Endometrial microvascular endothelial cells (primary cell): ENCODE measurements around the gene FTCDNL1. TPM values are rescaled to one million over a fixed set of nuclear protein-coding genes. Genes with fewer than 3 reads are reported as not detected.

Source experiments
- in situ Hi-C: cut with HindIII; loops from 2 replicates; pipeline ENCODE4 v1.10.0; 2017; ENCODE audit warnings: low sequenced_read_pairs, low pct_unique_long_range_greater_than_20kb; ENCODE audit errors: inconsistent ontology term
- total RNA-seq: library from RNA; depleted of rRNA; stranded (reverse); fragments of >200 nt; gene quantifications from one replicate; pipeline ENCODE4 v1.2.3, GENCODE V29; 2015; ENCODE audit errors: inconsistent ontology term

The FTCDNL1 gene
- total RNA-seq, result 0.09 TPM

DNA sequence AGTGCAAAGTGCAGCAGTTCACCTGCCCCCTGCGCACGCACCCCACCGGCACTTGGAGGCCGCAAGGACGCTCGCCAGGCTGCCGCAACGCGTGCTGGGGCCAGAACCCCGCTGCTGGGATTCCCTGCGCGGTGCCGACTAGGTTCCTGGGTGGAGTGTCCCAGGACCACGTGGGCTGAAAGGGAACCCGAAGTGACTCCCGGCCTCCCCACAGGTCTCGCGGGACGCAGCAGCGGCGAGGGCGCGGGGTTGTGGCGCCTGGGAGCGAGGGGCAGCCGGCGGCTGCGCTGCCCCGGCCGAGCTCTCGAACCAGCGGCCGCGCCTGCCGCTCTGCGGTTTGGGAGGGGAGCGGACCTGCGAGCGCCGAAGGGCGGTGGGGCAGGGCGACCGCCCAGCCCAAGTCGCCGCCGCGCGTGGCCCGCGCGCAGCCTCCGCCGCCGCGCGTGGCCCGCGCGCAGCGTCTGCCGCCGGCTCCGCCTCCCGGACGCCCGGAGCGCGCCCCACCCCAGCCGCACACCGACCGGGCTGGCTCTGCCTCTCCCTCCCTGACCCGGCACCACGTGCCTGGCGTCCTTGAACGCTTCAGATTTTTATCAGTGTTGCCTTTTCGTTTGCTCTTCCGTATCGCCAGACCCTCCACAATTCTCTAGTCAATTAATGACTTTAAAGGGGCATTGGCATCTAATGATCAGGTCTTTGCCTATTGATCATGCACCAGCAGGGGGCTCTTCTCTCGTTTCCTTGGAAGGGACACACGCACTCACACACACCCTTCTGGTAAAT lies at the start of gene FTCDNL1:
Gene FTCDNL1 (minus strand): TSS at position 475 of the 783 bp plus-strand sequence. CDS start 2,230 bp downstream, outside the sequence.
- in situ Hi-C loops, result no loop called here

DNA sequence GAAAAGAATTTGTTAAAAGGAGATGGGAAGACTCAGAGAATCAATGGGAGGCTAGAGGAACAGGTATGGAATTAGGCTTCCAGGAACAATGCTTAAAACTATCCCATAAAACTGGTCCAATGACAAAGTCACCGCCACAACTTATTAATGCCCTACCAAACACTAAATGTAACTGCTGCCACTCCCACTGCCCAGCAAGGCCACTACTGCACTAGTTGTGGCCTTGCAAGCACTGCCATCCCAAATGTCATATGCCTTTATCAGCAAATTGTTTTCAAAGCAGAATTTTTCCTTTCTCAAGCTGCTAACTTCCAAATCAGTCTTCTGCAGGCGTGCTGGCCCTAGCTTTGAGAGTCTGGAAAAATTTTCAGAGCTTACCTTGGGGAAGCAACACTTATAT lies 45.6 kb upstream of the FTCDNL1 start:
- in situ Hi-C loops, result no loop called here

DNA sequence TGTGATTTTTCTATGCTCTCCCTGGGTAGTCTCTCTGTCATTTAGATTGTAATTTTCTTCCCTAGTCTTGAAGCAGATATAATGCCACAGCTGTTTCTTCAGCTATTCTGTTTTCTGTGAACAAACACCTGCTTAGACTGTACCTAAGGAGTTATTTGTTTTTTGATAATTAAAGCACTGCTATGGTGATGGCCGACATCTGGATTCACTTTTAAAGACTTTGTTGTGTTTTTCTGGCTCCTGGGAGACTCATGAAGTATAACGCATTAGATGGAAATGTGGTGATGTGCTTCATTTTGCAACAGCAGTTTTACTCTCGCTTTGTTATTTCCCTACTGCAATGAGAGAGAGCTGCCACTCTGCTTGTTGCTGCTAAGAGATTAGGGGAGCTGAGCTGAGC lies 44.4 kb upstream of the FTCDNL1 start:
- in situ Hi-C loops, result no loop called here

DNA sequence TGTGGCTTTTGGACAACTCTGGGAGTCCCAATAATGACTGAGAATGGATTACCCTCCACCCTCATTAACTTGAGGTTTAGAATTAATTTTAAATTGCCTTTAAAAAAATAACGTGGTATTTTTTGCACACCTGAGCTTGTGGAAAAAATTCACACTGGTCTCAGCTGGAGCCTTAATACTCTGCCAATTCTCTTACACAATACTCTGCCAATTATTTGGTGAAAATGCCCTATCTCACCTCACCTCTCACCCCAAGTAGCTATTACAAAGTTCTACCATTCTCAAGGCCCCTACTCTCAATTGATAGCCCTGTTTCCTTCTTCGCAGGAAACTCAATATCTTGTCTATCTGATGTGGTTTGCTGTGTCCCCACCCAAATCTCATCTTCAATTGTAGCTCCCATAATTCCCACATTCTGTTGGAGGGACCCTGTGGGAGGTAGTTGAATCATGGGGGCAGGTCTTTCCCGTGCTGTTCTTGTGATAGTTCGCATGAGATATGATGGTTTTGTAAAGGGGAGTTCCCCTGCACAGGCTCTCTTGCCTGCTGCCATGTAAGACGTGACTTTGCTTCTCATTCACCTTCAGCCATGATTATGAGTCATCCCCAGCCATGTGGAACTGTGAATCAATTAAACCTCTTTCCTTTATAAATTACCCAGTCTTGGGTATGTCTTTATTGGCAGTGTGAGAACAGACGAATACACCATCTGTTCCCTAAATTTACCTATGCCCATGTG lies 32.7 kb upstream of the FTCDNL1 start:
- in situ Hi-C loops, result no loop called here

DNA sequence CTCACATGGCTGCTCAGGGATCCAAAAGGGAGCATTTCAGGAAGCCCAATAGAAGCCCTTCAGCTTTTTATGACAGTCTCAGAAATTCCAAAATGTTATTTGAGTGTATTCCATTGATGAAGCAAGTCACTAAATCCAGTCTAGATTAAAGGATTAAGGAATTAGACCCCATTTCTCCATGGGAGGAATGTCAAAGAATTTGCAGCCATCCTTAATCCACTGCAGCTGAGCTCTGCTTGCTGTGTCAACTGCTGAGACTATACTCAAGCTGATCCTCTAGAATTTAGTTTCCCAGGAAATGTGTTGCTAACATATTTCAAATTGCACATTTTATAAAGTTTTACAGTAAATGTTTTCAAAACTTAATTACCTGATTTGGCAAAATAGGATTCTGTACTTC lies 31.7 kb upstream of the FTCDNL1 start:
- in situ Hi-C loops, result no loop called here

DNA sequence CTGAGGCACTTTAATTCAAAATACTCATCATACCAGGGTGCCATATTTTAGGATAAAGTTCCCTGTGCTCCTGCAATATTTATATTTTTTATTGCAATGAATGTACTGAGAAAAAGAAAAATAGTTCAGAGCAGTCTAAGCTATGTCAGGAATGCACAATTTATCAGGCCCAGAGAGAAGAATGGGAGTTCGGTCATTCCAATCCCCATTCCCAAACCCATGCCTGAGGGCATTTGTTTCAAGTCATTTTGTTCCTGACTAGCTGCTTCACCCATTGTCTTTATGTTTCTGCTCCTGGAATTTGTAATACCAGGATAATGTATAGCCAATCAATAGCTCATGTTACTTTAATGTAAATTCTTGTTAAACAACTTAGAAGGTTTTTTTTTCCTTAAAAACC lies 24.4 kb upstream of the FTCDNL1 start:
- in situ Hi-C loops, result no loop called here

DNA sequence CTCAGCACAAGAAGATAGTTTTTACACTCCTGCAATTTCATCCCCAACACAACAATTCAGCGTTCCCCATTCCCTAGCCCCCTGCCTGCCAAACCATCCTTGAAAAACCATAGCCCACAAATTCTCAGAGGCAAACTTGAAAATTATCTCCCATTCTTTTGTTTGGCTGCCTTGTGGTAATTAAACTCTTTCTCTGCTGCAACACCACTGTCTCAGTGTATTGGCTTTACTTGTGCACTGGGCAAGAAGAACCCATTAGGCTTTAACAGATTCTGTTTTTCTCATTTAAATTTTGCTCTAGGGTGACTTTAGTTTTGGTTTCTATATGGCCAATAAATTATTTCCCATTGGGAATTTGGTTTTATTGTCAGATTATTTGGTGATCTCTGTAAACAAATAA lies 23.2 kb upstream of the FTCDNL1 start:
- in situ Hi-C loops, result no loop called here

DNA sequence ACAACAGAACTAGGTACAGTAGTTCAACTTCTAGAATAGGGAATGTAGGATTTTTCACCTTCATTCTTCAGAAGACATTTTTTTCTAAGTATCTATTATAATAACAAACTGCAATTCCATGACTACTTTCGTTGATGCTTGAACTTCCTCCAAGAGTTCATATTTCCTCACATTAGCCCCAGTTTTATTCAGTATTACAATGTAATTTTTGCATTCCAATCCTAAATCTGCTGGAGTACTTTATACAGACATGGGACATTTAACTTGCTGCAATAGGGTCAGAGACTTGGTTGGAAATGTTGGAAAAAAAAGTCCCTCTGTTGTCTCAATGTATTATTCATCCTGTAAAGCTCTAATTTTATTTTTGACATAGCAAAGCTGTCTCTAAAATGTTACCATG lies 19.6 kb upstream of the FTCDNL1 start:
- in situ Hi-C loops, result no loop called here

DNA sequence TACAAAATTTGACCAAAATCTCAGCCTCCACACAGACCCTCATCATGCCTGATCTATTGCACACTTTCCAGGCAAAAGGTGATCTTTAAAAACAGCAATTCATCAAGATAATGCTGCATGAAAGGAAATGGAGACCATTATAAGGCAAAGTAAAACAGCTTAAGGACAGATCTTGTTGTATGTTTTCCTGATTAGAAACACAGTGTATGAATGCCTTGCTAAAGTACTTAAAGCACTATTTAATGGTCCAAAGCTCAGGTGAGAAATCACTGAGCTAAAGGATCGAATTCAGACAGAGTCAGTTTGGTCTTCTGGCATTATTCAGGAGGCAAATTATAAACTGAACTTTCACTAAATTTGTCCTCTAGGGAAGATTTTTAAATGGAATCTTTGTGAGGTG lies 18.7 kb upstream of the FTCDNL1 start:
- in situ Hi-C loops, result no loop called here

DNA sequence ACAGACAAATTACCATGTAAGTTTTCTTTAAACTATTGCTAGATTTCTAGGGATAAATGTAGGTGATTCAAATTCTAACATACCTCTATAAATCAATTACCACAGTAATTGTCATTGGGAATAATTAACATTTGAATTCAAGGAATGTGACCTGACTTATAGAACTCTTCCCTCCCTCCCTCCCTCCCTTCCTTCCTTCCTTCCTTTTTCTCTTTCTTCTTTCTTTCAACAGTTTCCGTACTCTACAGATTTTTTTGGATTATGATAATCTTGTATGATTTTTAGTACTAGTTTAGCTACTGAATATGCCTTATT lies 18.2 kb upstream of the FTCDNL1 start:
- in situ Hi-C loops, result no loop called here

DNA sequence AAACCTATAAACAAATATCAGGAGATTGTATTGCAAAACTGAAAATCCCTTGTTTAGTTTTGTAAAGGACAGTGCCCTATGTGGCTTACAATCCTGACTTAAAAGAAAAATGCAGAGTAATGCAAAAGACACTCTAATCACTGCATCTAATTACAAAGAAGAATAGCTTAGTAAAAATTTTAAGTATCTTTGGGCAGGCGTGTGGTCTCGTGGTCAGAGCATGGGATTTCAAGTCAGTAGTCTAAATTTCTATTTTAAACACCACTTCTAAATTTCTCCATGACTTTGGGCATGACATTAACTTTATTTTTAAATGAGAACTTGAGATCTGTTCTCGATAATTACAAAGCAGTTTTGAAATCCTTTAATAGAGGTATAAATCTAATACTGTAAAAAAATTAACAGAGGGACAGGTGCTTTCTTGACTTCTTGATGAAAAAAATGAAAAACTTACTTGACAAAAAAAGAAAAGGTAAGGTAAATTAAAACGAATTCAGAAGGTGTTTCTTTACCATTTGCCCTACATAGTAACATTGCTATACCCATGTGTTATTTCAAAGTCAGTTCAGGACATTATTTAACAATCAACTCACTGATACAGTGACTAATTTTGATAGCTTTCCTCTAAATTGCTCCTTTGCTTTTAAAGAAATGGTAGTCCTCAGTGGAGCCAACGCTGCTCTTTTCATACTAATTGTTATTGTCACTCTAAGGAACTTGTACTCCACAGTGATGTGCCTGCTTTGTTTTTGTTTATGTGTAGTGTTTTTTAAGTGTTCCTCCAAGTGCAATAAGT lies 17.6 kb upstream of the FTCDNL1 start:
- in situ Hi-C loops, result no loop called here

DNA sequence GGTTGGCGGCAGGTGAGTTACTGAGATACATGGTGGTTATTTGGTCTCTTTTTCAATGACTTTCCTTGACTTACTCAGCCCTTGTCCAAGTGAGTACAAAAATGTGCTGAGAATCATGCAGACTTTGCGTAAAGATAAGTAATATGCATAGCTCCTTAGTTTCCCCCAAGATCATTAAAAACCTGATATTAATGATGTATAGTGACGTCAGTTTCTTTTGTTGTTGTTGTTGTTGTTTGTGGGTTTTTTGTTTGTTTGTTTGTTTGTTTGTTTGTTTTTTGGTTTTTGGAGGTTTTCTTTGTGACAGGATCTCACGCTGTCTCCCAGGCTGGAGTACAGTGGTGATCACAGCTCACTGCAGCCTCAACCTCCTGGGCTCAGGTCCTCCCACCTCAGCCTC lies 14.9 kb upstream of the FTCDNL1 start:
- in situ Hi-C loops, result no loop called here

DNA sequence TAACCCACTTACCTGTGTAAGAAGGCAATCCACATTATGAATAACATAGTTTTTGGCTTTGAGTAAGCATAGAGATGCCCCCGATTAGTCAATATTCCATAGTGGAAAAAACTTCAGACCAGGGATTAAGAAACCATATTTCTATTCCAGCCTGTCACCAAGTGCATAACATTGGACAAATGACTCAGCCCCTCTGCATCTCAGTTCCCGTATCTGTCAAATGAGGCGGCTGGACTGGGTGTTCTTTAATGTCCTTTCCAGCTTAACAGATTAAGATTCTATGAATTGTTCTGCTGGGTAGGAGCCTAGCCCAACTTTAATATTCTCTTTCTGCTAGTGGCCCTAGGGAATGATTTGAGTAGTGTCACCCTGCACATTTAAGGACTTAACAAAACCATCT lies 11.8 kb upstream of the FTCDNL1 start:
- in situ Hi-C loops, result no loop called here

DNA sequence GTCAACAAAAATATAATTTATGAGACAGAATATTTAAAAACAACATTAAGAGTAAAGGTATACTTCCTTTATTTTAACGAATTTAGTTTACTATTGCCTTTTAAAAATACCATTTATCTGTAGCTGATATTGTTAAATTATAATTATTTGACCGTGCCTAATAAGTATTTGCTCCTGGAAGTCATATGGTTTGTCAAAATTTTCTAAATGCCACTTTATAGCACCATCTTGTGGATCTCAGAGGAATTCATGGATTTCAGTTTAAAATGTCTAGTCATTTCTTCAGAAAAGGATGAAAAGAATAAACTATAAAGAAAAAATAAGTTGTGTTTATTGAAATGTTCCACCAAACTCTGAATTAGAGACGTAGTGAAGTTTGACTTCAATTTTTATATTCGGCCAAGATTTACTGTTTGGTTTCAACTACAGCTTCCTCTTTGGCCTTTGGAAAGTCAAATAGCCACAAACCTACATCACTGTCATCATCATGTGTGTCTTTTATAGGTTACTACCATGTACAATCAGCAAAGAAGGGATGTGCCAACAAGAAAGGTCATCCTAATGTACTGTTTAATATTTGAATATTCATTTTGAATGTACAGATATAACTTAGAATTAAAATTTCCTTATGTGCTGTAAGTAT lies 10.3 kb upstream of the FTCDNL1 start:
- in situ Hi-C loops, result no loop called here

DNA sequence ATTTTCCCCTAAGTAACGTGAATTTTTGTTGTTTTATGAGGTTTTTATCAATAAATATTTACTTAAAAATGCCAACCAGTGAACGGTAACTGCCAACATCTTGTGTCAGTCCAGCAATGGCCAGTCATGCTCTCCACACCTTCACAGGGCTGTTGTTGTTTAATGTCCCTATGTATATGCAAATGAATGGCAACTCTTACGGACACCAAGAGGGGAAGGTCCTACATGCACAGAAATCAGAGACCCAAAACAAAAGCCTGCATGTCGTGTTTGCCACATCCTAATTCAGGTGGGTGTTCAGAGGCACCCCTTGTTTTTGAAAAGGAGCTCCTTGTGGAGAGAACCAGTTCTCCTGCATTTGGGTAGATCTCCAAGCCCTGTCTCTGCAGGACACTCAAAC lies 4.8 kb upstream of the FTCDNL1 start:
- in situ Hi-C loops, result no loop called here

DNA sequence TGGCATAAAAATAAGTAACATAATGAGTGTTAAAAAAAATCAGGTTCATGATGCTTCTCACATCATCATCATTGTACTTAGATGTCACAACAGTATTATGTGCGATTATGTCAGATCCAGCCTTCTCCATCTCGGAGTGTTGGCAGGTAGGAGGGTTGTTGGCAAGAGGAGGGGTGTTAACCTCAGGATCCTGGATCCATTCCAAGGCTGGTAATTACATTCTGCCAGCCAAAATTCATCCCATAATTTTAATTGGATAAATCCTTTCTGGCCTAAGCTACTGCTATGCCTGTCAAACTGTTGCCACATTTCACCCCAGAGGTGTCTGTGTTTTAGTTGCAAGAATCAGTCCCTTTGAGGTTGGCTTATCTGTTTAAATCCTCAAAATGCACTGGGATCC lies 891 bp upstream of the FTCDNL1 start:
- in situ Hi-C loops, result no loop called here

DNA sequence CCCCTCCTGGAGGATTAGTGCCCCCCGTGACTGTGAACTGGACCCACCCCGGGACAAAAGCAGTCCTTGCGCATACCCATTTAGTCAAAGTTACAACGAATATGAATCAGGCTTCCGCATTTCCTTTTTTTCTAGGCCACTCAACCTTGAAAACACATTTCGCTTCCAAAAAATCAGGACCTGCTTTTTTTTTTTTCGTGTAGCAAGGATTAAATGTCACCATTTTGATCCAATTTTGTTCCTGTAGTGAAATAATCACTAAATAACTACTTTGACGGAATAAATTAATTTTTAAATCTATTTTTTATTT lies 464 bp upstream of the FTCDNL1 start:
- in situ Hi-C loops, result no loop called here

DNA sequence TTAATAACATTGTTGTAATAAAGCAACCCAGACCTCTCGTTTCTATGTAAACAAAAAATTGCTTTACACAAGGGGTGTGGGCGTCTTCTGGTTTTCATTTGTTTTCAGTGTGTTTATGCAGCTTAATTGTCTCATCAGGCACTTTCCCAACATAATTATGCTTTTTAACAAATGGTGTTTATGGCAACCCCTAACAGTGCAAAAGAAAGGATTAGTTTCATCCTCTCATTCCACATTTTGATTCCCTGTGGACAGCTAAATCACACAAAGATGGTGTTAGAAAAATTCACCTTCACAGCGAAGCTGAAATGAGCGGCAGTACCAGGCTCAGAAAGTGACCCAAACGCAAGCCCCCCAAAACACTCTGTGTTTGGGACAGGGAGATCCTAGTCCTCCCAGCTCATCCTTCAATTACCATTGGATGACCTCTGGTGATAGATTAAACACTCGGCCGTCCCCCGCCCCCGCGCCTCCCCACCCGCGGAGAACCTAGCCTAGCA lies 724 bp downstream of the FTCDNL1 start:
- in situ Hi-C loops, result no loop called here

DNA sequence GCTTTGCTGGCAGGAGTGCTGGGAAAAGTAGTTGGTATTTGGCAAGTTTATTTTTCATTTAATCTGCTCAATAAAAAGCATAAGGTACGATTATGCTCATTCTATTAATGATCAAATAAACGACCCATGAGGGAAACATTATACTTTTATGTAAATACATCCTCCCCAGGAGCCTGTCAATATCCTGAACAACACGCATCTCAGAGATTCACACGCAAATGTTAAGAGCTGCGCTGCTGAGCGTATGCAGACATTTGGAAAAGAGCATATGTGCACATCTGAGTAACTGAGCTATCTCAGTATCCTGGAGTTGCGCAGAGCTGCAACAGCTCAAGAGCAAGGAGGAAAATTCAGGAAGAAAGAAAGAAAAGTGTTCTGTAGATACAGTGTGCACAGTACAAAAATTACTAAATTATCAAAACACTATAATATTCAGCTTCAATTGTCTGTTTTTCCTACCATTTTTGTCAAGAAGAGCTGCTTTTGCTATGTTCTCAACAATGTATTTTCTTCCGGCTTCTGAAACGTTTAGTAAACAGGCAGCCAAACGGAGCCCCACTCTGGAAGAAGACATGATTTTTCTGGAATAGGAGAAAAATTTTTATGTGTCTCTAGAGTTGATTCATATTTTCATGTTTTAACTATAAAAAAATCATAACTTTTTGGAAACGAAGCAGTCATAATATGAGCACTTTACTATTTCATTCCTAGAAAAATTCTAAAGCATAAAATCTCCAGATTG lies 2.4 kb downstream of the FTCDNL1 start:
- in situ Hi-C loops, result no loop called here
